NK-92 (cell line): ENCODE measurements around the gene TMEM184A.
"Not testable (repeated sequence)": the region's sequence is repeated elsewhere in the genome, so short reads cannot be mapped to it uniquely, and the experiment has no call there.

ENCODE experiments used
- DNase-seq: peaks from one replicate; lab custom pipeline; 2025; ENCODE audit not compliant: unreplicated experiment; lab: John Stamatoyannopoulos, UW

TMEM184A gene

GRCh38 chr7:1590887-1591286 lies 34.9 kb upstream of the TMEM184A start:
- DNase-seq = no peak

- DNase-seq = no peak
Observed at GRCh38 chr7:1590476-1590875, 34.5 kb upstream of the TMEM184A start.

GRCh38 chr7:1588978-1589377 lies 33.0 kb upstream of the TMEM184A start:
- DNase-seq = no peak

GRCh38 chr7:1587738-1588137 lies 31.7 kb upstream of the TMEM184A start:
- DNase-seq = no peak

GRCh38 chr7:1586827-1587705 lies 31.1 kb upstream of the TMEM184A start:
- no peak for DNase-seq

GRCh38 chr7:1586126-1586826 lies 30.3 kb upstream of the TMEM184A start:
- DNase-seq = no peak

GRCh38 chr7:1585142-1585981 lies 29.4 kb upstream of the TMEM184A start:
- DNase-seq = no peak

GRCh38 chr7:1584700-1585099 lies 28.7 kb upstream of the TMEM184A start:
- DNase-seq = no peak

- not testable (repeated sequence) for DNase-seq
Observed at GRCh38 chr7:1583241-1583930, 27.4 kb upstream of the TMEM184A start.

GRCh38 chr7:1580422-1581030 lies 24.5 kb upstream of the TMEM184A start:
- no peak for DNase-seq

- no peak for DNase-seq
Observed at GRCh38 chr7:1579481-1580421, 23.7 kb upstream of the TMEM184A start.

GRCh38 chr7:1578513-1578912 lies 22.5 kb upstream of the TMEM184A start:
- no peak for DNase-seq

- no peak for DNase-seq
Observed at GRCh38 chr7:1576521-1577253, 20.7 kb upstream of the TMEM184A start.

GRCh38 chr7:1575809-1576208 lies 19.8 kb upstream of the TMEM184A start:
- no peak for DNase-seq

GRCh38 chr7:1572111-1572822 lies 16.3 kb upstream of the TMEM184A start:
- no peak for DNase-seq

- no peak for DNase-seq
Observed at GRCh38 chr7:1569833-1570632, 14.0 kb upstream of the TMEM184A start, which contains the start of gene PSMG3. Gene PSMG3 (minus strand): TSS chr7:1570032. CDS start chr7:1569339, 693 bp downstream.

- DNase-seq = no peak
Observed at GRCh38 chr7:1569440-1569832, 13.4 kb upstream of the TMEM184A start.
